Endothelial cell of umbilical vein (primary cell): ENCODE results near the gene RABL6. TPM values are rescaled to one million over a fixed set of nuclear protein-coding genes. Genes with fewer than 3 reads are reported as not detected.
"Not testable (repeated sequence)": the region's sequence is repeated elsewhere in the genome, so short reads cannot be mapped to it uniquely, and the experiment has no call there.

Source experiments
- BruUV-seq: library from RNA; stranded (reverse); fragments of 400-500 nt; replicated peaks from 2 replicates; lab custom pipeline; 2021; lab: Mats Ljungman, UMichigan
- CTCF ChIA-PET: fragments of 300-600, 350-600 bp; sonication (Branson Sonifier 250); formaldehyde crosslinking; loops from one replicate; lab custom pipeline; 2021; ENCODE audit warnings: antibody characterized with exemption, inconsistent platforms; lab: Charles Lee
- POLR2A ChIA-PET: fragments of 300-600, 350-600 bp; sonication (Branson Sonifier 250); formaldehyde crosslinking; loops from one replicate; lab custom pipeline; 2021; ENCODE audit warnings: antibody characterized with exemption, inconsistent platforms; lab: Charles Lee
- DNase-seq: peaks from one replicate; pipeline ENCODE4 v3.0.0-alpha.2; 2011; ENCODE audit warnings: low read depth, low spot score
- FAIRE-seq: peaks from 2 replicates; lab custom pipeline; 2011; peaks lifted over from hg19 to GRCh38; lab: Jason Lieb, UNC
- H2AFZ ChIP-seq: 2 replicates; pipeline ENCODE4 v1.6.0; 2012; ENCODE audit warnings: low read depth, low read length, control low read depth, inconsistent platforms
- H3K27ac ChIP-seq: 2 replicates; pipeline ENCODE4 v1.5.1; 2011; ENCODE audit warnings: low read depth, mild to moderate bottlenecking, control low read depth, low read length, moderate library complexity; ENCODE audit not compliant: insufficient read depth
- H3K27me3 ChIP-seq, 2 experiments: 2 replicates each; pipeline versions ENCODE4 v1.6.0 to v1.6.1; 2011; ENCODE audit warnings: low read length in 2 of 2, mixed read lengths in 1 of 2; ENCODE audit not compliant: control insufficient read depth in 2 of 2, insufficient read depth in 2 of 2
- H3K36me3 ChIP-seq, 2 experiments: 2 replicates in 1 of 2; 3 replicates in 1 of 2; pipeline ENCODE4 v1.5.1; 2011; ENCODE audit warnings: low read length in 2 of 2, mild to moderate bottlenecking in 1 of 2, moderate library complexity in 1 of 2; ENCODE audit not compliant: control insufficient read depth in 2 of 2, insufficient read depth in 2 of 2; ENCODE audit errors: extremely low read depth in 1 of 2
- H3K4me1 ChIP-seq: 3 replicates; pipeline ENCODE4 v1.5.1; 2011; ENCODE audit warnings: mild to moderate bottlenecking, low read length; ENCODE audit not compliant: control insufficient read depth, insufficient read depth; ENCODE audit errors: extremely low read depth
- H3K4me2 ChIP-seq: 2 replicates; pipeline ENCODE4 v1.6.1; 2011; ENCODE audit warnings: low read length, control low read depth, mixed read lengths; ENCODE audit not compliant: insufficient read depth
- H3K4me3 ChIP-seq, 3 experiments: fragments of 200-600 bp in 1 of 3; sonication (generic), shearing (Covaris generic) in 1 of 3; replicated peaks in 1 of 3; 2 replicates each; pipeline ENCODE4 v1.5.1; 2011 to 2016; ENCODE audit warnings: control low read depth in 3 of 3, low read length in 3 of 3, mild to moderate bottlenecking in 2 of 3, inconsistent platforms in 1 of 3, low read depth in 1 of 3, moderate library complexity in 1 of 3; ENCODE audit not compliant: insufficient read depth in 1 of 3
- H3K79me2 ChIP-seq: 2 replicates; pipeline ENCODE4 v1.6.0; 2012; ENCODE audit warnings: low read length, inconsistent platforms; ENCODE audit not compliant: control insufficient read depth, insufficient read depth
- H3K9ac ChIP-seq: replicated peaks from 2 replicates; pipeline ENCODE3; 2011; ENCODE audit warnings: low read length, control low read depth; ENCODE audit not compliant: insufficient read depth; ENCODE audit errors: extremely low read depth
- H3K9me1 ChIP-seq: replicated peaks from 3 replicates; pipeline ENCODE4 v1.6.0; 2011; ENCODE audit warnings: mild to moderate bottlenecking, low read length; ENCODE audit not compliant: control insufficient read depth, insufficient read depth; ENCODE audit errors: extremely low read depth
- H3K9me3 ChIP-seq: replicated peaks from 2 replicates; pipeline ENCODE4 v1.5.1; 2012; ENCODE audit warnings: low read length, inconsistent platforms; ENCODE audit not compliant: control insufficient read depth, insufficient read depth
- H4K20me1 ChIP-seq: replicated peaks from 2 replicates; pipeline ENCODE3; 2011; ENCODE audit warnings: mild to moderate bottlenecking, low read length; ENCODE audit not compliant: control insufficient read depth, insufficient read depth; ENCODE audit errors: extremely low read depth
- EZH2 ChIP-seq: IDR thresholded peaks from 2 replicates; pipeline ENCODE4 v1.6.1; 2012; ENCODE audit warnings: borderline replicate concordance, low read depth, mild to moderate bottlenecking, moderate library complexity, low read length, inconsistent platforms; ENCODE audit not compliant: severe bottlenecking
- FOS ChIP-seq: IDR thresholded peaks from 2 replicates; pipeline ENCODE4 v1.6.1; 2011; ENCODE audit warnings: mild to moderate bottlenecking, low read length, moderate library complexity, borderline replicate concordance; ENCODE audit not compliant: insufficient read depth
- GATA2 ChIP-seq: IDR thresholded peaks from 2 replicates; pipeline ENCODE4 v1.7.0; 2011; ENCODE audit warnings: low read depth, mild to moderate bottlenecking, moderate library complexity, mixed read lengths, low read length; ENCODE audit not compliant: insufficient read length, insufficient read depth
- JUN ChIP-seq: IDR thresholded peaks from 2 replicates; pipeline ENCODE4 v1.6.1; 2011; ENCODE audit warnings: borderline replicate concordance, low read depth; ENCODE audit not compliant: insufficient read length, insufficient read depth
- MAX ChIP-seq: IDR thresholded peaks from 2 replicates; pipeline ENCODE4 v1.6.1; 2011; ENCODE audit not compliant: insufficient read depth, insufficient read length
- MYC ChIP-seq: IDR thresholded peaks from one replicate; pipeline ENCODE4 v1.6.1; 2011; ENCODE audit warnings: mild to moderate bottlenecking, low read depth, low read length
- POLR2A ChIP-seq: IDR thresholded peaks from 2 replicates; pipeline ENCODE4 v1.6.1; 2012; ENCODE audit warnings: low read depth, mild to moderate bottlenecking, control low read depth, low read length
- POLR2AphosphoS5 ChIP-seq: IDR thresholded peaks from 2 replicates; pipeline ENCODE4 v1.6.1; 2012; ENCODE audit warnings: low read depth, mild to moderate bottlenecking, control low read depth, low read length, moderate library complexity; ENCODE audit not compliant: insufficient read depth
- dilution Hi-C: fragments of 300-500 bp; cut with MboI; formaldehyde crosslinking; loops from one replicate; pipeline ENCODE4 v1.15.0; 2019; ENCODE audit warnings: low sequenced_read_pairs; ENCODE audit not compliant: extremely low pct_ligation_motif_present
- intact Hi-C: fragments of 100-400 bp; cut with micrococcal nuclease; formaldehyde crosslinking; loops from one replicate; pipeline ENCODE4 v1.10.0; 2022
- polyA plus RNA-seq, 4 experiments: library from polyadenylated mRNA; depleted of rRNA in 3 of 4; stranded (reverse) in 3 of 4; unstranded in 1 of 4; fragments of >200 nt; gene quantifications; 2 replicates each; pipeline versions ENCODE4 v1.2.1 to v1.2.3, GENCODE V29; 2011 to 2012; ENCODE audit warnings: missing spikeins in 1 of 4
- total RNA-seq: library from RNA; stranded (reverse); gene quantifications from 2 replicates; pipeline ENCODE4 v1.2.3, GENCODE V29; 2021
- TF ChIP-seq, protein P1 (sequence below), 2 donors: IDR thresholded peaks; 1 replicate in 1 of 2; 2 replicates in 1 of 2; pipeline ENCODE4 v1.5.1; 2011; ENCODE audit warnings: low read length in 2 of 2, mild to moderate bottlenecking in 2 of 2, moderate library complexity in 2 of 2, control low read depth in 1 of 2, inconsistent platforms in 1 of 2, low read depth in 1 of 2; ENCODE audit not compliant: insufficient read depth in 1 of 2; ENCODE audit errors: extremely low read depth in 1 of 2

The RABL6 gene
- total and polyA plus RNA-seq, 2 donors (not counting 3 experiments of a cell fraction or from before 2014, with no cell fraction given) = 60.8 to 112 TPM

GRCh38 chr9:136802321-136802720 is 5.4 kb upstream of the RABL6 start:
- no peak for FAIRE-seq
- no TSS peak for BruUV-seq
- H3K4me1 ChIP-seq = peaks cover 7% of the 10 kb centered on the region

DNA sequence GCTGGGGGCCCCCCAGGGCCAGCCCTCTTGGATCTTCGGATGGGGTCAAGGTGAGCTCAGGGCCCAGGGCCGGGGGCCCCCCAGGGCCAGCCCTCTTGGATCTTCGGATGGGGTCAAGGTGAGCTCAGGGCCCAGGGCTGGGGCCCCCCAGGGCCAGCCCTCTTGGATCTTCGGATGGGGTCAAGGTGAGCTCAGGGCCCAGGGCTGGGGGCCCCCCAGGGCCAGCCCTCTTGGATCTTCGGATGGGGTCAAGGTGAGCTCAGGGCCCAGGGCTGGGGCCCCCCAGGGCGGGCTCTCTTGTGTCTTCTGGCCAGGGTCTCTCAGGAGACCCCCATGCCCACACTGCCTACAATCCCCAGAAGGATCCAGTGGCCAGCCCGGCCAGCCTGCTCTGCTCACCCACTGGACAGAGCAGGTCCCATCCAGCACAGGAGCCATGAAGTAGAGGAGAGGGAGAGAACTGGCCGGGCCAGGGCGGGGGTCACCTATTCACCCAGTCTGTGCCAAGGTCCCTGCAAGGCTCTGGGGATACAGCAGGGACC is 4.7 kb upstream of the RABL6 start:
- dilution Hi-C loops = loop anchor here (25.0 kb wide), 1 partner anchor 134 kb away; the partner anchor contains the start of genes C8G and FBXW5
- FAIRE-seq, DNase-seq, H3K79me2 ChIP-seq, BruUV-seq, H3K9me1 ChIP-seq, H3K27ac ChIP-seq, intact Hi-C loops, H3K36me3 ChIP-seq, H3K4me3 ChIP-seq, H3K4me1 ChIP-seq, H2AFZ ChIP-seq, H4K20me1 ChIP-seq, H3K9me3 ChIP-seq, H3K4me2 ChIP-seq, H3K9ac ChIP-seq: not testable (repeated sequence)
- H3K27me3 ChIP-seq = peaks cover 22 to 23% of the 10 kb centered on the region in 2 experiments
- ChIA-PET CTCF (interaction anchor here (1.0 kb wide), 1 partner anchor 39 kb away, joined by 3 read pairs; the partner anchor contains the start of gene AJM1), POLR2A (interaction anchor here (0.7 kb wide), 1 partner anchor 67 kb away, joined by 3 read pairs; no protein-coding TSS in a partner anchor)

More at GRCh38 chr9:136802321-136802720, 5.4 kb upstream of the RABL6 start:
- TF ChIP-seq EZH2 (no peak), GATA2 (no peak), MYC (no peak), MAX (no peak), POLR2A (no peak), FOS (no peak), JUN (no peak), POLR2AphosphoS5 (no peak)
- TF ChIP-seq, protein P1, sequence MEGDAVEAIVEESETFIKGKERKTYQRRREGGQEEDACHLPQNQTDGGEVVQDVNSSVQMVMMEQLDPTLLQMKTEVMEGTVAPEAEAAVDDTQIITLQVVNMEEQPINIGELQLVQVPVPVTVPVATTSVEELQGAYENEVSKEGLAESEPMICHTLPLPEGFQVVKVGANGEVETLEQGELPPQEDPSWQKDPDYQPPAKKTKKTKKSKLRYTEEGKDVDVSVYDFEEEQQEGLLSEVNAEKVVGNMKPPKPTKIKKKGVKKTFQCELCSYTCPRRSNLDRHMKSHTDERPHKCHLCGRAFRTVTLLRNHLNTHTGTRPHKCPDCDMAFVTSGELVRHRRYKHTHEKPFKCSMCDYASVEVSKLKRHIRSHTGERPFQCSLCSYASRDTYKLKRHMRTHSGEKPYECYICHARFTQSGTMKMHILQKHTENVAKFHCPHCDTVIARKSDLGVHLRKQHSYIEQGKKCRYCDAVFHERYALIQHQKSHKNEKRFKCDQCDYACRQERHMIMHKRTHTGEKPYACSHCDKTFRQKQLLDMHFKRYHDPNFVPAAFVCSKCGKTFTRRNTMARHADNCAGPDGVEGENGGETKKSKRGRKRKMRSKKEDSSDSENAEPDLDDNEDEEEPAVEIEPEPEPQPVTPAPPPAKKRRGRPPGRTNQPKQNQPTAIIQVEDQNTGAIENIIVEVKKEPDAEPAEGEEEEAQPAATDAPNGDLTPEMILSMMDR (IDR thresholded peaks at IDR 0.05; ENCODE audit: extremely low read depth in 1 of 2, insufficient read depth in 1 of 2, low read depth in 1 of 2, low read length in 2 of 2) = no peak
- H2AFZ ChIP-seq = no peak overlapping the region
- ChIA-PET POLR2A (interaction anchor here (0.7 kb wide), 1 partner anchor 67 kb away, joined by 3 read pairs; no protein-coding TSS in a partner anchor), CTCF (interaction anchor here (1.0 to 2.0 kb wide), 2 partner anchors 9 to 40 kb away, joined by 3 to 8 read pairs; partner anchors contain the start of gene AJM1)
- no peaks in the 10 kb centered on the region for H4K20me1 ChIP-seq
- no peaks in the 10 kb centered on the region for H3K36me3 ChIP-seq
- no peak overlapping the region for H3K9ac ChIP-seq
- dilution Hi-C loops (loop anchor here (25.0 kb wide), 1 partner anchor 135 kb away; the partner anchor contains the start of genes C8G and FBXW5), intact Hi-C loops (no loop called here)
- H3K9me1 ChIP-seq = no peaks in the 10 kb centered on the region
- no peaks in the 10 kb centered on the region for H3K79me2 ChIP-seq
- no peak overlapping the region for H3K27ac ChIP-seq
- H3K27me3 ChIP-seq = peaks cover 22 to 26% of the 10 kb centered on the region in 2 experiments
- DNase-seq = no peak
- no peaks in the 10 kb centered on the region for H3K9me3 ChIP-seq
- no peak overlapping the region for H3K4me3 ChIP-seq
- H3K4me2 ChIP-seq = no peak overlapping the region
